ENCODE measurements around the gene TGFA.

TGFA gene

GRCh38 chr2:70418514-70418913, 135.1 kb downstream of the TGFA start:
- TF ChIP-seq EP300 (IDR thresholded peaks at IDR 0.05; ENCODE audit: borderline replicate concordance) (no peak), ZBTB7A (IDR thresholded peaks at IDR 0.05; ENCODE audit: low read depth) (no peak), TCF12 (IDR thresholded peaks at IDR 0.05; ENCODE audit: low read depth) (no peak), USF1 (IDR thresholded peaks at IDR 0.05) (no peak), FOXM1 (IDR thresholded peaks at IDR 0.05; ENCODE audit: borderline replicate concordance, low read depth) (no peak), CEBPB (IDR thresholded peaks at IDR 0.05) (no peak), NFIC (IDR thresholded peaks at IDR 0.05) (no peak), TEAD4 (IDR thresholded peaks at IDR 0.05) (no peak), CREB1 (IDR thresholded peaks at IDR 0.05; ENCODE audit: low read depth) (no peak), RAD21 (IDR thresholded peaks at IDR 0.05; ENCODE audit: low read depth) (no peak), YY1 (IDR thresholded peaks at IDR 0.05; ENCODE audit: low read depth) (no peak), TAF1 (IDR thresholded peaks at IDR 0.05; ENCODE audit: low read depth) (no peak), EGR1 (IDR thresholded peaks at IDR 0.05) (no peak)
- TF ChIP-seq, protein P1, sequence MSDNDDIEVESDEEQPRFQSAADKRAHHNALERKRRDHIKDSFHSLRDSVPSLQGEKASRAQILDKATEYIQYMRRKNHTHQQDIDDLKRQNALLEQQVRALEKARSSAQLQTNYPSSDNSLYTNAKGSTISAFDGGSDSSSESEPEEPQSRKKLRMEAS (IDR thresholded peaks at IDR 0.05): no peak

GRCh38 chr2:70417011-70417410, 136.6 kb downstream of the TGFA start:
- no peak for TF ChIP-seq USF1 (IDR thresholded peaks at IDR 0.05)
- TF ChIP-seq EGR1 (IDR thresholded peaks at IDR 0.05): no peak
- no peak for TF ChIP-seq YY1 (IDR thresholded peaks at IDR 0.05; ENCODE audit: low read depth)
- no peak for TF ChIP-seq TCF12 (IDR thresholded peaks at IDR 0.05; ENCODE audit: low read depth)
- no peak for TF ChIP-seq TEAD4 (IDR thresholded peaks at IDR 0.05)
- no peak for TF ChIP-seq CREB1 (IDR thresholded peaks at IDR 0.05; ENCODE audit: low read depth)
- no peak for TF ChIP-seq NFIC (IDR thresholded peaks at IDR 0.05)
- no peak for TF ChIP-seq CEBPB (IDR thresholded peaks at IDR 0.05)

GRCh38 chr2:70412294-70413070, 141.1 kb downstream of the TGFA start:
- TF ChIP-seq CEBPB (IDR thresholded peaks at IDR 0.05) (no peak), TCF12 (IDR thresholded peaks at IDR 0.05; ENCODE audit: low read depth) (no peak), TEAD4 (IDR thresholded peaks at IDR 0.05) (no peak), FOXM1 (IDR thresholded peaks at IDR 0.05; ENCODE audit: borderline replicate concordance, low read depth) (no peak), CREB1 (IDR thresholded peaks at IDR 0.05; ENCODE audit: low read depth) (no peak), EP300 (IDR thresholded peaks at IDR 0.05; ENCODE audit: borderline replicate concordance) (no peak), RAD21 (IDR thresholded peaks at IDR 0.05; ENCODE audit: low read depth) (no peak), NFIC (IDR thresholded peaks at IDR 0.05) (no peak), TAF1 (IDR thresholded peaks at IDR 0.05; ENCODE audit: low read depth) (no peak), YY1 (IDR thresholded peaks at IDR 0.05; ENCODE audit: low read depth) (no peak), REST (IDR thresholded peaks at IDR 0.05; ENCODE audit: low read depth) (no peak), ZBTB7A (IDR thresholded peaks at IDR 0.05; ENCODE audit: low read depth) (no peak), EGR1 (IDR thresholded peaks at IDR 0.05) (no peak), USF1 (IDR thresholded peaks at IDR 0.05) (no peak)
- TF ChIP-seq, protein P1 (IDR thresholded peaks at IDR 0.05): no peak

DNA sequence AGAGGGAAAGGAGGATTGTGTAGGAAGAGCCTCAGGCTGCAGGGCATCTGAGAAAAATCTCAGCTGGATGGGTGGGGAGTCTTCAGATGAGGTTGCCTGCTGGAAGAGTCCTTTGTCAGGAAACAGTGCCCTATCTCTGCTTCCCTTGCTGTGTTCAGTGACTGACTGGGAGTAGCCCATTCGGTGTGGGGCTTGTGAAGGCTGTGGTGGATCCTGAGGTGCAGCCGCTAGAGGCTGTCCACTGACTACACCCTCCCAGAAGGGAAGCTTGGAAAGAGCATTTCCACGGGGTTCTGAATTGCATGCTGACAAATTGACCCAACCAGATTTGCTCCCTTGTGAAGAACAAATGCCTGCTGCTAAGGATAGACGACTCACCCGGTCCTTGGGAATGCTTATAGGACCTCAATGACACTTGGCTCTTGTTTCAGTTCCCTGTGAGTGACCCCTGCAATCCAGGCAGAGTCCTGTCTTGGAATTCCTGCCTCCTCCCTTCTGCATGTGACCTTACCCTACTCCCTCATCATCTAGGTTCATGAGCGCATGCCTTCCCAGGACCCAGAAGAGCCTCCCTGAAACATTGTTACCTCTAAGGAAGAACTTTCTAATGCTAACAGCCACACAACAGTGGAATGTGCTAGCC, 142.0 kb downstream of the TGFA start:
- TF ChIP-seq CREB1 (IDR thresholded peaks at IDR 0.05; ENCODE audit: low read depth): no peak
- TF ChIP-seq YY1 (IDR thresholded peaks at IDR 0.05; ENCODE audit: low read depth): no peak
- no peak for TF ChIP-seq RAD21 (IDR thresholded peaks at IDR 0.05; ENCODE audit: low read depth)
- no peak for TF ChIP-seq USF1 (IDR thresholded peaks at IDR 0.05)
- TF ChIP-seq TEAD4 (IDR thresholded peaks at IDR 0.05): no peak
- no peak for TF ChIP-seq NFIC (IDR thresholded peaks at IDR 0.05)
- no peak for TF ChIP-seq ZBTB7A (IDR thresholded peaks at IDR 0.05; ENCODE audit: low read depth)
- no peak for TF ChIP-seq EP300 (IDR thresholded peaks at IDR 0.05; ENCODE audit: borderline replicate concordance)
- no peak for TF ChIP-seq REST (IDR thresholded peaks at IDR 0.05; ENCODE audit: low read depth)
- TF ChIP-seq, protein P1 (IDR thresholded peaks at IDR 0.05): no peak
